Kidney epithelial cell (primary cell): ENCODE results near the gene TENT5D. TPM values are rescaled to one million over a fixed set of nuclear protein-coding genes. Genes with fewer than 3 reads are reported as not detected.
"Not testable (repeated sequence)": the region's sequence is repeated elsewhere in the genome, so short reads cannot be mapped to it uniquely, and the experiment has no call there.

Experiments
- DNase-seq: peaks from one replicate; pipeline ENCODE4 v3.0.0-alpha.2; 2010; ENCODE audit warnings: low read depth
- H3K27me3 ChIP-seq: 2 replicates; pipeline ENCODE4 v1.6.0; 2011; ENCODE audit warnings: low read length; ENCODE audit not compliant: control insufficient read depth, insufficient read depth
- H3K36me3 ChIP-seq: 2 replicates; pipeline ENCODE4 v1.5.1; 2011; ENCODE audit warnings: low read length; ENCODE audit not compliant: control insufficient read depth, insufficient read depth
- H3K4me3 ChIP-seq: 2 replicates; pipeline ENCODE4 v1.5.1; 2011; ENCODE audit warnings: low read depth, mild to moderate bottlenecking, control low read depth, low read length
- total RNA-seq: library from RNA; depleted of rRNA; stranded (reverse); fragments of >200 nt; gene quantifications from 2 replicates; pipeline ENCODE4 v1.2.3, GENCODE V29; 2015
- TF ChIP-seq, protein P1 (sequence below): IDR thresholded peaks from 2 replicates; pipeline ENCODE4 v1.5.1; 2011; ENCODE audit warnings: mild to moderate bottlenecking, moderate library complexity, low read length, control low read depth, inconsistent platforms; ENCODE audit not compliant: insufficient read depth, poor library complexity, severe bottlenecking

TENT5D gene
- 0.29 TPM in 1 of 2 replicates, not detected in the other for total RNA-seq

DNA sequence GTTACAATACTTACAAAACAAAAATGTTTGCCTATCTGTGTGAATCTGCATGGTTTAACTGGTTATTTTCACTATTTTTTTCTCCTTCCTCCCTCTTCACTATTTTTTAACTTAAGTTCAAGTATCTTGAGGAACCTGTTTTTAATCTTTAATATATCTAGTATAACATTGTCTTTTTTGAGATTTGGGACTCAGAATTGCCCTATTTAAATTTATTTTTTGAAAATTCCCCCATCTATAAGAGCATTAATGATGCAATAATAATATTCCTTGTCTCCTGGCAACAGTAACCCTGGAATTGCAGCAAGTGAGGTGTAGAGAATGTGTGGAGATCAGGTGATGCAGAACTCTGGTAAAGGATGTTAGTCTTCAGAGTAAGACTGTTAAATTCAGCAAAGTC, at the start of gene TENT5D:
TSS of gene TENT5D (plus strand) at position 301 of the 400 bp plus-strand sequence. CDS start 22,093 bp downstream, outside the sequence.
- H3K27me3 ChIP-seq = no peaks in the 10 kb centered on the region

DNA sequence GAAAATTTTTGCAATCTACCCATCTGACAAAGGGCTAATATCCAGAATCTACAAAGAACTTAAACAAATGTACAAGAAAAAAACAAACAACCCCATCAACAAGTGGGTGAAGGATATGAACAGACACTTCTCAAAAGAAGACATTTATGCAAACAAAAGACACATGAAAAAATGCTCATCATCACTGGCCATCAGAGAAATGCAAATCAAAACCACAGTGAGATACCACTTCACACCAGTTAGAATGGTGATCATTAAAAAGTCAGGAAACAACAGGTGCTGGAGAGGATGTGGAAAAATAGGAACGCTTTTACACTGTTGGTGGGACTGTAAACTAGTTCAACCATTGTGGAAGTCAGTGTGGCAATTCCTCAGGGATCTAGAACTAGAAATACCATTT, 34.6 kb upstream of the TENT5D start:
- H3K36me3 ChIP-seq, DNase-seq, H3K27me3 ChIP-seq, H3K4me3 ChIP-seq: not testable (repeated sequence)

More for the DNA sequence above, at the start of gene TENT5D:
- DNase-seq = no peak
- TF ChIP-seq, protein P1, sequence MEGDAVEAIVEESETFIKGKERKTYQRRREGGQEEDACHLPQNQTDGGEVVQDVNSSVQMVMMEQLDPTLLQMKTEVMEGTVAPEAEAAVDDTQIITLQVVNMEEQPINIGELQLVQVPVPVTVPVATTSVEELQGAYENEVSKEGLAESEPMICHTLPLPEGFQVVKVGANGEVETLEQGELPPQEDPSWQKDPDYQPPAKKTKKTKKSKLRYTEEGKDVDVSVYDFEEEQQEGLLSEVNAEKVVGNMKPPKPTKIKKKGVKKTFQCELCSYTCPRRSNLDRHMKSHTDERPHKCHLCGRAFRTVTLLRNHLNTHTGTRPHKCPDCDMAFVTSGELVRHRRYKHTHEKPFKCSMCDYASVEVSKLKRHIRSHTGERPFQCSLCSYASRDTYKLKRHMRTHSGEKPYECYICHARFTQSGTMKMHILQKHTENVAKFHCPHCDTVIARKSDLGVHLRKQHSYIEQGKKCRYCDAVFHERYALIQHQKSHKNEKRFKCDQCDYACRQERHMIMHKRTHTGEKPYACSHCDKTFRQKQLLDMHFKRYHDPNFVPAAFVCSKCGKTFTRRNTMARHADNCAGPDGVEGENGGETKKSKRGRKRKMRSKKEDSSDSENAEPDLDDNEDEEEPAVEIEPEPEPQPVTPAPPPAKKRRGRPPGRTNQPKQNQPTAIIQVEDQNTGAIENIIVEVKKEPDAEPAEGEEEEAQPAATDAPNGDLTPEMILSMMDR = no peak
- Histone ChIP-seq H3K4me3 (no peak within 1 kb of the TSS), H3K36me3 (no peaks in the 10 kb centered on the region)

- H3K4me3 ChIP-seq = no peak overlapping the region
Measured at GRCh38 chrX:80388206-80388605, 32.0 kb upstream of the TENT5D start.

DNA sequence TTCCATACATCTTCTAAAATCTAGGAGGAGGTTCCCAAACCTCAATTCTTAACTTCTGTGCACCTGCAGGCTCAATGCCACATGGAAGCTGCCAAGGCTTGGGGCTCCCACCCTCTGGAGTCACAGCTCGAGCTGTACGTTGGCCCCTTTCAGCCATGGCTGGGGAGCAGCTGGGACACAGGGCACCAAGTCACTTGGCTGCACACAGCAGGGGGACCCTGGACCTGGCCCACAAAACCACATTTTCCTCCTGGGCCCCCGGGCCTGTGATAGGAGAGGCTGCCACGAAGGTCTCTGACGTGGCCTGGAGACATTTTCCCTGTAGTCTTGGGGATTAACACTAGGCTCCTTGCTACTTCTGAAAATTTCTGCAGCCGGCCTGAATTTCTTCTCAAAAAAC, 8.2 kb upstream of the TENT5D start:
- no peak overlapping the region for H3K4me3 ChIP-seq
- no peaks in the 10 kb centered on the region for H3K36me3 ChIP-seq
- no peak for DNase-seq
- TF ChIP-seq, protein P1 = no peak
- no peaks in the 10 kb centered on the region for H3K27me3 ChIP-seq

More at GRCh38 chrX:80388206-80388605, 32.0 kb upstream of the TENT5D start:
- no peaks in the 10 kb centered on the region for H3K36me3 ChIP-seq
- TF ChIP-seq, protein P1 = no peak
- no peaks in the 10 kb centered on the region for H3K27me3 ChIP-seq
- no peak for DNase-seq

DNA sequence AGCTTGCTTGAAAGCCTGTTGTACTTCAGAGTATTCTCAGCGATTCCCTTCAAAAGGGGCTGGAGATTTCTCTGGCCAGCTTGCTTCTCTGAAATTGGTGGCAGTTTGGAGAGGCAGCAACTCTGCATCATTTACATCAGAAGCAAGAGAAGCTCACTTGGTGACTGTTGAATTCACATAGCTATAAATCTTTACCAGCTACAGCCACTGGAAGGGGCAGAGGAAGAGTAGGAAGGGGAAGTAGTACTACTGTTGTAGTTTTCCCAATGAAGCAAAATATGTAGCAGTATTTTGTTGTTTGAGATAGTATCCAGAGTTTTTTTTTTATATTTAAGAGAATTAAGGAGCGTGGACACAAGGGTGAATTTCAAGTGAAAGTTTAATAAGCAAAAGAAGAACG, 2.8 kb downstream of the TENT5D start:
- TF ChIP-seq, protein P1 = no peak
- no peaks in the 10 kb centered on the region for H3K36me3 ChIP-seq
- no peak for DNase-seq

DNA sequence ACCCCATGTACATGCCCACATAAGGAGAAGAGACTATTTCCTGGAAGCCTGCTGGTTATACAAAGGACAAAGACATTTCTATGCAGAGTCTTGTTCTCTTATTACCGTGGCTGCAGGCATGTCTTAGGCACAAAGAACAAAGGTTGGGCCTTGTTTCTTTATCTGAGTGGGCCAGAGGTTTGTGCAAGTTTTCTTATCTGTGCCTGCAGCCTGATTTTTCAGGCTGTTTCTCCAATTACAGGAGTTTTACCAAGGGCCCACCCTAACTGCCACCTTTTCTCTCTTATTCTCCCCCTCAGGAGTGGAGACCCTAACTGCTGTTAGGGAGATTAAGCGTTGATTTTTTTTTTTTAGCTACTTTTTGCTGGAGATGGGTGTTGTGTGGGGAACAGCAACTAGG, 3.5 kb downstream of the TENT5D start:
- H3K27me3 ChIP-seq = no peaks in the 10 kb centered on the region
- H3K4me3 ChIP-seq = no peak overlapping the region
- DNase-seq = no peak
- H3K36me3 ChIP-seq = no peaks in the 10 kb centered on the region
- TF ChIP-seq, protein P1 = no peak

More for the DNA sequence above, 2.8 kb downstream of the TENT5D start:
- Histone ChIP-seq H3K4me3 (no peak overlapping the region), H3K27me3 (no peaks in the 10 kb centered on the region)
